ENCODE results near the gene KCNN1.
"Not testable (repeated sequence)": the region's sequence is repeated elsewhere in the genome, so short reads cannot be mapped to it uniquely, and the experiment has no call there.

DNA sequence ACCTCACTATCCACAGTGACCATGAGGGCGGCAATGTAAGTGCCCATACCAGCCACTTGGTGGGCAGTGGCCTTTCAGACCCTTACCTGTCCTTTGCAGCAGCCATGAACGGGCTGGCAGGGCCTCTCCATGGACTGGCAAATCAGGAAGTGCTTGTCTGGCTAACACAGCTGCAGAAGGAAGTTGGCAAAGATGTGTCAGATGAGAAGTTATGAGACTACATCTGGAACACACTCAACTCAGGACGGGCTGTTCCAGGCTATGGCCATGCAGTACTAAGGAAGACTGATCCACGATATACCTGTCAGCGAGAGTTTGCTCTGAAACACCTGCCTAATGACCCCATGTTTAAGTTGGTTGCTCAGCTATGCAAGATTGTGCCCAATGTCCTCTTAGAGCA, 64.5 kb downstream of the KCNN1 start:
- not testable (repeated sequence) for TF ChIP-seq CTCF (IDR thresholded peaks at IDR 0.05; ENCODE audit: insufficient read depth, low read depth, low read length); EZH2 (IDR thresholded peaks at IDR 0.05; ENCODE audit: insufficient read depth, low read length)
